CD8-positive, alpha-beta memory T cell (primary cell): ENCODE data around the gene DCDC2B. TPM values are rescaled to one million over a fixed set of nuclear protein-coding genes. Genes with fewer than 3 reads are reported as not detected.

Experiments
- CTCF ChIA-PET: fragments of 350-600 bp; sonication (Branson Sonifier 250); formaldehyde crosslinking; loops from one replicate; lab custom pipeline; 2021; ENCODE audit warnings: antibody characterized with exemption; lab: Charles Lee
- POLR2A ChIA-PET: fragments of 350-600 bp; sonication (Branson Sonifier 250); formaldehyde crosslinking; loops from one replicate; lab custom pipeline; 2021; ENCODE audit warnings: antibody characterized with exemption; lab: Charles Lee
- DNase-seq, 5 donors: peaks; one replicate each; pipeline versions ENCODE4 v3.0.0 to v3.0.0-alpha.2; 2020 to 2022; ENCODE audit warnings: mixed read lengths in 1 of 5
- H3K27ac ChIP-seq: one replicate; pipeline ENCODE4 v1.7.0; 2013; ENCODE audit warnings: low read depth, mild to moderate bottlenecking, low read length, moderate library complexity
- H3K27me3 ChIP-seq: 2 replicates; pipeline ENCODE4 v1.7.0; 2013; ENCODE audit warnings: low read length, mild to moderate bottlenecking; ENCODE audit not compliant: insufficient read depth, poor library complexity, severe bottlenecking
- H3K36me3 ChIP-seq: 2 replicates; pipeline ENCODE4 v1.7.0; 2013; ENCODE audit warnings: mild to moderate bottlenecking, low read length, moderate library complexity; ENCODE audit not compliant: insufficient read depth
- H3K4me1 ChIP-seq: 2 replicates; pipeline ENCODE4 v1.7.0; 2013; ENCODE audit warnings: mild to moderate bottlenecking, low read length, moderate library complexity; ENCODE audit not compliant: insufficient read depth
- H3K4me3 ChIP-seq: 2 replicates; pipeline ENCODE4 v1.7.0; 2013; ENCODE audit warnings: mild to moderate bottlenecking, low read length
- H3K9me3 ChIP-seq: 2 replicates; pipeline ENCODE4 v1.7.0; 2013; ENCODE audit warnings: mild to moderate bottlenecking, low read length
- H3K27ac Mint-ChIP-seq, 8 donors: one replicate each; pipeline ENCODE4 v1.8.0; 2020 to 2021; ENCODE audit warnings: mixed read lengths in 8 of 8, mild to moderate bottlenecking in 6 of 8, inconsistent platforms in 3 of 8, moderate library complexity in 3 of 8
- H3K27me3 Mint-ChIP-seq, 2 donors: one replicate each; pipeline ENCODE4 v1.8.0; 2020 to 2021; ENCODE audit warnings: mixed read lengths in 2 of 2, mild to moderate bottlenecking in 1 of 2, moderate library complexity in 1 of 2
- H3K36me3 Mint-ChIP-seq, 3 donors: one replicate each; pipeline ENCODE4 v1.8.0; 2020 to 2021; ENCODE audit warnings: mixed read lengths in 3 of 3, inconsistent platforms in 1 of 3, mild to moderate bottlenecking in 1 of 3
- H3K4me1 Mint-ChIP-seq, 3 donors: one replicate each; pipeline ENCODE4 v1.8.0; 2020 to 2021; ENCODE audit warnings: mixed read lengths in 3 of 3, inconsistent platforms in 1 of 3, mild to moderate bottlenecking in 1 of 3
- H3K4me3 Mint-ChIP-seq, 7 donors: one replicate each; pipeline ENCODE4 v1.8.0; 2020 to 2021; ENCODE audit warnings: mixed read lengths in 7 of 7, mild to moderate bottlenecking in 6 of 7, moderate library complexity in 4 of 7, inconsistent platforms in 2 of 7
- H3K9me3 Mint-ChIP-seq, 5 donors: one replicate each; pipeline ENCODE4 v1.8.0; 2020 to 2022; ENCODE audit warnings: mixed read lengths in 5 of 5, mild to moderate bottlenecking in 3 of 5, moderate library complexity in 2 of 5, inconsistent platforms in 1 of 5
- polyA plus RNA-seq: library from polyadenylated mRNA; unstranded; fragments of 300-500 nt; fragmentation: Illumina TruSeq; gene quantifications from one replicate; pipeline ENCODE4 v1.2.3, GENCODE V29; 2021
- total RNA-seq, 2 experiments: library from RNA; stranded (reverse); gene quantifications; one replicate each; pipeline ENCODE4 v1.2.3, GENCODE V29; 2021

Gene DCDC2B
- total and polyA plus RNA-seq, 3 experiments from 2014 or later: 0.11 to 0.13 TPM; not detected in 1

DNA sequence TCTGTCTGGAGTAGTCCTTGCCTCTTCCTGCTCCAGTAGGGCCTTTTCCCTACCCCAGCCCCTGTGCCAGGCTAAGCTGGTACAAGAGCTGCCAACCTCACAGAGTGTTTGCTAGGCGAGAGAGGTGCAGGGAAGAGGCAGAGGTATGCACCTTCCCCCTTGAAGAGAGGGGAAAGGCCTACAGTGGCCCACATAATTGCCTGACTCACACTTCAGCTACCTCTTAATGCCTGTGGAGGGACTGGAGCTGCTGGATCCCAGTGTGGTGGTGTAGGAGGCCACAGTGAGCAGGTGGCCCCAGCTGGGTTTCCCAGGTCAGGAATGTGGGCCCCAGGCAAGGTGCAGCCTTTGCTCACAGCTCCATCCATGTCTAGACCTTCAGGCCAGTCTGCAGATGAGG, 11.8 kb upstream of the DCDC2B start:
- Mint-ChIP-seq H3K27ac (peak overlapping the region in 3 of 8 donors; percentile 17 to 78 (median 28)), H3K27me3 (peaks cover 0 to 2% of the 10 kb centered on the region in 2 donors), H3K9me3 (no peaks in the 10 kb centered on the region), H3K4me3 (peak overlapping the region in 4 of 7 donors; percentile 15 to 73 (median 66)), H3K36me3 (peaks cover 15 to 58% (median 19%) of the 10 kb centered on the region in 3 donors), H3K4me1 (peaks cover 53 to 68% (median 61%) of the 10 kb centered on the region in 3 donors)
- CTCF ChIA-PET: interaction anchor here (1.0 to 4.0 kb wide), 4 partner anchors 9 to 89 kb away, joined by 3 to 11 read pairs (median 3); partner anchors contain the start of genes KPNA6 and TXLNA
- no peaks in the 10 kb centered on the region for H3K9me3 ChIP-seq
- peaks cover 28% of the 10 kb centered on the region for H3K36me3 ChIP-seq
- H3K4me3 ChIP-seq: no peak overlapping the region
- POLR2A ChIA-PET: interaction anchor here (0.6 kb wide), 2 partner anchors 25 to 43 kb away, joined by 3 read pairs; no protein-coding TSS in a partner anchor
- no peak overlapping the region for H3K27ac ChIP-seq
- H3K27me3 ChIP-seq: no peaks in the 10 kb centered on the region
- H3K4me1 ChIP-seq: peaks cover 45% of the 10 kb centered on the region
- no peak for DNase-seq

DNA sequence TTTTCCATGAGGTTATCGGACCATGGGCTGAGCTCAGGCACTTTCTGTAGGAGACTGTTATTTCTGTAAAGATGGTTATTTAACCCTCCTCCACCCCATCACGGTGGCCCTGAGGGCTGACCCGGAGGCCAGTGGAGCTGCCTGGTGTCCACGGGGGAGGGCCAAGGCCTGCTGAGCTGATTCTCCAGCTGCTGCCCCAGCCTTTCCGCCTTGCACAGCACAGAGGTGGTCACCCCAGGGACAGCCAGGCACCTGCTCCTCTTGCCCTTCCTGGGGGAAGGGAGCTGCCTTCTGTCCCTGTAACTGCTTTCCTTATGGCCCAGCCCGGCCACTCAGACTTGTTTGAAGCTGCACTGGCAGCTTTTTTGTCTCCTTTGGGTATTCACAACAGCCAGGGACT, 11.1 kb upstream of the DCDC2B start:
- CTCF ChIA-PET: interaction anchor here (1.0 to 4.0 kb wide), 4 partner anchors 14 to 90 kb away, joined by 3 to 11 read pairs (median 4); partner anchors contain the start of genes KPNA6 and TXLNA
- no peak overlapping the region for H3K27ac ChIP-seq
- Mint-ChIP-seq H3K36me3 (peaks cover 11 to 52% (median 13%) of the 10 kb centered on the region in 3 donors), H3K4me3 (peak overlapping the region in 2 of 7 donors; percentile 51 to 62), H3K4me1 (peaks cover 58 to 75% (median 66%) of the 10 kb centered on the region in 3 donors), H3K27ac (peak overlapping the region in 2 of 8 donors; percentile 14 to 77), H3K27me3 (peaks cover 0 to 2% of the 10 kb centered on the region in 2 donors), H3K9me3 (no peaks in the 10 kb centered on the region)
- H3K27me3 ChIP-seq: no peaks in the 10 kb centered on the region
- POLR2A ChIA-PET: interaction anchor here (0.6 to 1.1 kb wide), 2 partner anchors 18 to 42 kb away, joined by 3 read pairs; partner anchors contain the start of gene TXLNA
- peaks cover 51% of the 10 kb centered on the region for H3K4me1 ChIP-seq
- DNase-seq: no peak
- peaks cover 25% of the 10 kb centered on the region for H3K36me3 ChIP-seq
- H3K9me3 ChIP-seq: no peaks in the 10 kb centered on the region
- H3K4me3 ChIP-seq: no peak overlapping the region

GRCh38 chr1:32198237-32199042, 10.4 kb upstream of the DCDC2B start:
- no peak for DNase-seq
- Mint-ChIP-seq H3K27me3 (peaks cover 0 to 2% of the 10 kb centered on the region in 2 donors), H3K9me3 (no peaks in the 10 kb centered on the region), H3K27ac (peak overlapping the region in 5 of 8 donors; percentile 63 to 79 (median 66)), H3K36me3 (peaks cover 6 to 47% (median 7%) of the 10 kb centered on the region in 3 donors), H3K4me3 (peak overlapping the region in 1 of 7 donors; percentile 62), H3K4me1 (peaks cover 57 to 76% (median 63%) of the 10 kb centered on the region in 3 donors)
- POLR2A ChIA-PET: interaction anchor here (1.1 kb wide), 1 partner anchor 19 kb away, joined by 3 read pairs; the partner anchor contains the start of gene TXLNA
- Histone ChIP-seq H3K4me1 (peaks cover 51% of the 10 kb centered on the region), H3K9me3 (no peaks in the 10 kb centered on the region), H3K36me3 (peaks cover 19% of the 10 kb centered on the region), H3K27ac (no peak overlapping the region), H3K27me3 (no peaks in the 10 kb centered on the region), H3K4me3 (no peak overlapping the region)
- CTCF ChIA-PET: interaction anchor here (1.2 to 4.0 kb wide), 3 partner anchors 14 to 90 kb away, joined by 3 to 11 read pairs (median 6); partner anchors contain the start of gene KPNA6

GRCh38 chr1:32199043-32199716, 9.7 kb upstream of the DCDC2B start:
- peaks cover 12% of the 10 kb centered on the region for H3K36me3 ChIP-seq
- peaks cover 51% of the 10 kb centered on the region for H3K4me1 ChIP-seq
- Mint-ChIP-seq H3K4me3 (peak overlapping the region in 4 of 7 donors; percentile 10 to 98 (median 44)), H3K27me3 (peaks cover 0 to 2% of the 10 kb centered on the region in 2 donors), H3K4me1 (peaks cover 58 to 80% (median 59%) of the 10 kb centered on the region in 3 donors), H3K36me3 (peaks cover 2 to 42% (median 3%) of the 10 kb centered on the region in 3 donors), H3K9me3 (no peaks in the 10 kb centered on the region), H3K27ac (peak overlapping the region in 4 of 8 donors; percentile 54 to 79 (median 67))
- no peaks in the 10 kb centered on the region for H3K9me3 ChIP-seq
- H3K27me3 ChIP-seq: no peaks in the 10 kb centered on the region
- CTCF ChIA-PET: interaction anchor here (1.9 to 4.0 kb wide), 2 partner anchors 15 to 49 kb away, joined by 6 to 11 read pairs; no protein-coding TSS in a partner anchor
- H3K4me3 ChIP-seq: no peak overlapping the region
- no peak for DNase-seq
- no peak overlapping the region for H3K27ac ChIP-seq
- POLR2A ChIA-PET: interaction anchor here (0.7 kb wide), 1 partner anchor 126 kb away, joined by 4 read pairs; no protein-coding TSS in a partner anchor

GRCh38 chr1:32199717-32200072, 9.2 kb upstream of the DCDC2B start:
- H3K4me1 ChIP-seq: peaks cover 50% of the 10 kb centered on the region
- H3K9me3 Mint-ChIP-seq: no peaks in the 10 kb centered on the region
- no peak for DNase-seq
- H3K27me3 ChIP-seq: no peaks in the 10 kb centered on the region
- H3K27ac ChIP-seq: peak overlapping the region; percentile 81
- peaks cover 0 to 37% (median 2%) of the 10 kb centered on the region in 3 donors for H3K36me3 Mint-ChIP-seq
- peak overlapping the region; percentile 68 to 99 (median 94) for H3K27ac Mint-ChIP-seq
- H3K9me3 ChIP-seq: no peaks in the 10 kb centered on the region
- peaks cover 0 to 2% of the 10 kb centered on the region in 2 donors for H3K27me3 Mint-ChIP-seq
- H3K4me1 Mint-ChIP-seq: peaks cover 53 to 80% (median 57%) of the 10 kb centered on the region in 3 donors
- H3K36me3 ChIP-seq: peaks cover 7% of the 10 kb centered on the region
- ChIA-PET POLR2A (interaction anchor here (0.7 to 2.4 kb wide), 3 partner anchors 20 to 262 kb away, joined by 3 to 12 read pairs (median 4); partner anchors contain the start of genes PTP4A2 and TXLNA), CTCF (interaction anchor here (1.9 to 4.0 kb wide), 2 partner anchors 16 kb away, joined by 9 to 11 read pairs; no protein-coding TSS in a partner anchor)
- H3K4me3 Mint-ChIP-seq: peak overlapping the region in 6 of 7 donors; percentile 83 to 98 (median 92)
- peak overlapping the region; percentile 96 for H3K4me3 ChIP-seq

- H3K4me3 ChIP-seq: peak within 1 kb of the TSS; percentile 96
- H3K27ac Mint-ChIP-seq: peak within 1 kb of the TSS; percentile 86 to 99 (median 96)
- peaks cover 49% of the 10 kb centered on the region for H3K4me1 ChIP-seq
- no peaks in the 10 kb centered on the region for H3K27me3 ChIP-seq
- DNase-seq: peak; percentile 39 to 75 (median 56)
- no peaks in the 10 kb centered on the region for H3K9me3 ChIP-seq
- peak within 1 kb of the TSS; percentile 83 to 98 (median 92) for H3K4me3 Mint-ChIP-seq
- ChIA-PET CTCF (interaction anchor here (0.6 to 4.0 kb wide), 7 partner anchors 8 to 201 kb away, joined by 3 to 11 read pairs (median 4); no protein-coding TSS in a partner anchor), POLR2A (interaction anchor here (1.0 to 2.4 kb wide), 8 partner anchors 11 to 262 kb away, joined by 3 to 12 read pairs (median 4); partner anchors contain the start of genes BSDC1, KPNA6, MARCKSL1 and PTP4A2)
- H3K27me3 Mint-ChIP-seq: peaks cover 0 to 2% of the 10 kb centered on the region in 2 donors
- H3K4me1 Mint-ChIP-seq: peaks cover 48 to 79% (median 54%) of the 10 kb centered on the region in 3 donors
- H3K27ac ChIP-seq: peak within 1 kb of the TSS; percentile 81
- peaks cover 0 to 29% (median 2%) of the 10 kb centered on the region in 3 donors for H3K36me3 Mint-ChIP-seq
- H3K36me3 ChIP-seq: peaks cover under 1% of the 10 kb centered on the region
- H3K9me3 Mint-ChIP-seq: no peaks in the 10 kb centered on the region
These were observed 8.5 kb upstream of the DCDC2B start, which contains the start of gene CCDC28B for GRCh38 chr1:32200226-32201010. TSS of gene CCDC28B (plus strand) at chr1:32200595. CDS start at chr1:32201936, 1,341 bp downstream.
